ENCODE results near the gene TEX10. TPM values are rescaled to one million over a fixed set of nuclear protein-coding genes. Genes with fewer than 3 reads are reported as not detected.

Gene TEX10
- total and polyA plus RNA-seq, 9 of the 15 experiments (the other 6 are each of a cell fraction or from before 2014, with no cell fraction given), result 27.8 to 60.0 (median 47.9) TPM

DNA sequence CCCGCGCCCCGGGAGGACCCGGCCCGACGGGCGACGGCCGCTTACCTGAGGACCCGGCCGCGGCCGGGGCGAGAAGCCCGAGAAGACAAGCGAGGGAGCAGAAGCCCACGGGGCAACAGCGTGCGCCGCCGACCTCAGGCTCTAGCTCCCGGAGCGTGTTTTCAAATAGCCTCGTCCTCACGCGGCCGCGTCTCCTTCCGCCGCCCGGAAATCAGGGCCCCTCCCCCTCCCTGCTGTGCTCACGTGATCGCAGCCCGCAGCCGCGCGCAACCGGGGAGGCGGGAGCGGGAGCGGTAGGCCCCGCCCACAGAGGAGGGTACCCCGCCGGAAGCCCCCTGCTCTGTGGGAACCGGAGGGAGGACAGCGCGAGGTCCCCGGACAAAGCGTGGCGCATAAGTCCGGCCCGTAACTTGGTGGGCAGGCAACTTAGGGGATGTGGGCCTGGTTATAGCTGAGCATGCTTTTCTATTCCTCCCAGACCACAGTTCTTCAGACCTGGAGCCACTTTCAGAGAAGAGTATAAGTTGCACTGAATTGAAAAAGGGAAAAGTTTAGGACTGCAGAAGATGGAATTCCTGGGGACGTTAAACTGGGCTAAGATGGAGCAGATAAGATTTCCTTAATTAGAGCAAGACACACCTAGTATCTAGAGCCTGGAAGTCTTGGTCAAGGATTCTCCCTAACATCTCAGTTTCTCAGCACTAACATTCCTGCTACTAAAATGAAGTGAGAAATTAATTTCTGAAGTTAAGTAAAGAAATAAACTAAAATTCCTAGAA lies at the start of gene TEX10 (continued):
- TF ChIP-seq, protein P1, sequence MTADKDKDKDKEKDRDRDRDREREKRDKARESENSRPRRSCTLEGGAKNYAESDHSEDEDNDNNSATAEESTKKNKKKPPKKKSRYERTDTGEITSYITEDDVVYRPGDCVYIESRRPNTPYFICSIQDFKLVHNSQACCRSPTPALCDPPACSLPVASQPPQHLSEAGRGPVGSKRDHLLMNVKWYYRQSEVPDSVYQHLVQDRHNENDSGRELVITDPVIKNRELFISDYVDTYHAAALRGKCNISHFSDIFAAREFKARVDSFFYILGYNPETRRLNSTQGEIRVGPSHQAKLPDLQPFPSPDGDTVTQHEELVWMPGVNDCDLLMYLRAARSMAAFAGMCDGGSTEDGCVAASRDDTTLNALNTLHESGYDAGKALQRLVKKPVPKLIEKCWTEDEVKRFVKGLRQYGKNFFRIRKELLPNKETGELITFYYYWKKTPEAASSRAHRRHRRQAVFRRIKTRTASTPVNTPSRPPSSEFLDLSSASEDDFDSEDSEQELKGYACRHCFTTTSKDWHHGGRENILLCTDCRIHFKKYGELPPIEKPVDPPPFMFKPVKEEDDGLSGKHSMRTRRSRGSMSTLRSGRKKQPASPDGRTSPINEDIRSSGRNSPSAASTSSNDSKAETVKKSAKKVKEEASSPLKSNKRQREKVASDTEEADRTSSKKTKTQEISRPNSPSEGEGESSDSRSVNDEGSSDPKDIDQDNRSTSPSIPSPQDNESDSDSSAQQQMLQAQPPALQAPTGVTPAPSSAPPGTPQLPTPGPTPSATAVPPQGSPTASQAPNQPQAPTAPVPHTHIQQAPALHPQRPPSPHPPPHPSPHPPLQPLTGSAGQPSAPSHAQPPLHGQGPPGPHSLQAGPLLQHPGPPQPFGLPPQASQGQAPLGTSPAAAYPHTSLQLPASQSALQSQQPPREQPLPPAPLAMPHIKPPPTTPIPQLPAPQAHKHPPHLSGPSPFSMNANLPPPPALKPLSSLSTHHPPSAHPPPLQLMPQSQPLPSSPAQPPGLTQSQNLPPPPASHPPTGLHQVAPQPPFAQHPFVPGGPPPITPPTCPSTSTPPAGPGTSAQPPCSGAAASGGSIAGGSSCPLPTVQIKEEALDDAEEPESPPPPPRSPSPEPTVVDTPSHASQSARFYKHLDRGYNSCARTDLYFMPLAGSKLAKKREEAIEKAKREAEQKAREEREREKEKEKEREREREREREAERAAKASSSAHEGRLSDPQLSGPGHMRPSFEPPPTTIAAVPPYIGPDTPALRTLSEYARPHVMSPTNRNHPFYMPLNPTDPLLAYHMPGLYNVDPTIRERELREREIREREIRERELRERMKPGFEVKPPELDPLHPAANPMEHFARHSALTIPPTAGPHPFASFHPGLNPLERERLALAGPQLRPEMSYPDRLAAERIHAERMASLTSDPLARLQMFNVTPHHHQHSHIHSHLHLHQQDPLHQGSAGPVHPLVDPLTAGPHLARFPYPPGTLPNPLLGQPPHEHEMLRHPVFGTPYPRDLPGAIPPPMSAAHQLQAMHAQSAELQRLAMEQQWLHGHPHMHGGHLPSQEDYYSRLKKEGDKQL (CRISPR knock-in tag; IDR thresholded peaks at IDR 0.05; ENCODE audit: borderline replicate concordance), result no peak
- no peak for TF ChIP-seq ZNF324 (CRISPR knock-in tag; IDR thresholded peaks at IDR 0.05)
- peak; percentile 99 for TF ChIP-seq RBFOX2 (IDR thresholded peaks at IDR 0.05; ENCODE audit: low read depth, low read length)
- TF ChIP-seq TAF7 (tag; IDR thresholded peaks at IDR 0.05), result no peak
- TF ChIP-seq ERF (CRISPR knock-in tag; IDR thresholded peaks at IDR 0.05), result no peak
- TF ChIP-seq SMARCA4 (IDR thresholded peaks at IDR 0.05), result peak; percentile 26; the same call in 1 of the 2 replicates
- TF ChIP-seq, protein P2, sequence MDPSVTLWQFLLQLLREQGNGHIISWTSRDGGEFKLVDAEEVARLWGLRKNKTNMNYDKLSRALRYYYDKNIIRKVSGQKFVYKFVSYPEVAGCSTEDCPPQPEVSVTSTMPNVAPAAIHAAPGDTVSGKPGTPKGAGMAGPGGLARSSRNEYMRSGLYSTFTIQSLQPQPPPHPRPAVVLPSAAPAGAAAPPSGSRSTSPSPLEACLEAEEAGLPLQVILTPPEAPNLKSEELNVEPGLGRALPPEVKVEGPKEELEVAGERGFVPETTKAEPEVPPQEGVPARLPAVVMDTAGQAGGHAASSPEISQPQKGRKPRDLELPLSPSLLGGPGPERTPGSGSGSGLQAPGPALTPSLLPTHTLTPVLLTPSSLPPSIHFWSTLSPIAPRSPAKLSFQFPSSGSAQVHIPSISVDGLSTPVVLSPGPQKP (CRISPR knock-in tag; IDR thresholded peaks at IDR 0.05), result no peak
- no peak for TF ChIP-seq RBM39 (optimal IDR thresholded peaks at IDR 0.05; ENCODE audit: low read depth, low read length)
- no peak for TF ChIP-seq DACH1 (IDR thresholded peaks at IDR 0.05; ENCODE audit: partially characterized antibody)
- TF ChIP-seq, protein P3, sequence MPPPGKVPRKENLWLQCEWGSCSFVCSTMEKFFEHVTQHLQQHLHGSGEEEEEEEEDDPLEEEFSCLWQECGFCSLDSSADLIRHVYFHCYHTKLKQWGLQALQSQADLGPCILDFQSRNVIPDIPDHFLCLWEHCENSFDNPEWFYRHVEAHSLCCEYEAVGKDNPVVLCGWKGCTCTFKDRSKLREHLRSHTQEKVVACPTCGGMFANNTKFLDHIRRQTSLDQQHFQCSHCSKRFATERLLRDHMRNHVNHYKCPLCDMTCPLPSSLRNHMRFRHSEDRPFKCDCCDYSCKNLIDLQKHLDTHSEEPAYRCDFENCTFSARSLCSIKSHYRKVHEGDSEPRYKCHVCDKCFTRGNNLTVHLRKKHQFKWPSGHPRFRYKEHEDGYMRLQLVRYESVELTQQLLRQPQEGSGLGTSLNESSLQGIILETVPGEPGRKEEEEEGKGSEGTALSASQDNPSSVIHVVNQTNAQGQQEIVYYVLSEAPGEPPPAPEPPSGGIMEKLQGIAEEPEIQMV (tag; conservative IDR thresholded peaks at IDR 0.05; ENCODE audit: low read depth), result no peak
- TF ChIP-seq CBX5 (IDR thresholded peaks at IDR 0.05; ENCODE audit: borderline replicate concordance, low read depth), result no peak
- no peak for TF ChIP-seq ZNF121 (CRISPR knock-in tag; conservative IDR thresholded peaks at IDR 0.05)
- TF ChIP-seq ELF1 (tag; IDR thresholded peaks at IDR 0.05), result peak; percentile 59; the same call in 1 of the 2 replicates
- TF ChIP-seq SRF (CRISPR knock-in tag; IDR thresholded peaks at IDR 0.05), result peak in 1 of 2 experiments; percentile 75; a peak in 2 of 4 replicates
- TF ChIP-seq CREB1 (IDR thresholded peaks at IDR 0.05), result peak; percentile 50
- peak; percentile 73; the same call in 1 of the 2 replicates for TF ChIP-seq CREB1 (CRISPR knock-in tag; IDR thresholded peaks at IDR 0.05)
- TF ChIP-seq POLR2A (conservative IDR thresholded peaks at IDR 0.05), result peak; percentile 88
- TF ChIP-seq, protein P4, sequence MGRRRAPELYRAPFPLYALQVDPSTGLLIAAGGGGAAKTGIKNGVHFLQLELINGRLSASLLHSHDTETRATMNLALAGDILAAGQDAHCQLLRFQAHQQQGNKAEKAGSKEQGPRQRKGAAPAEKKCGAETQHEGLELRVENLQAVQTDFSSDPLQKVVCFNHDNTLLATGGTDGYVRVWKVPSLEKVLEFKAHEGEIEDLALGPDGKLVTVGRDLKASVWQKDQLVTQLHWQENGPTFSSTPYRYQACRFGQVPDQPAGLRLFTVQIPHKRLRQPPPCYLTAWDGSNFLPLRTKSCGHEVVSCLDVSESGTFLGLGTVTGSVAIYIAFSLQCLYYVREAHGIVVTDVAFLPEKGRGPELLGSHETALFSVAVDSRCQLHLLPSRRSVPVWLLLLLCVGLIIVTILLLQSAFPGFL (CRISPR knock-in tag; IDR thresholded peaks at IDR 0.05), result no peak
- TF ChIP-seq CTBP1 (IDR thresholded peaks at IDR 0.05; ENCODE audit: borderline replicate concordance), result peak; percentile 47; the same call in 1 of the 2 replicates
- peak; percentile 100 for TF ChIP-seq ZBTB7A (IDR thresholded peaks at IDR 0.05; ENCODE audit: borderline replicate concordance, control insufficient read depth, low read depth, low read length)
